ENCODE measurements around the gene EFCAB10. TPM values are rescaled to one million over a fixed set of nuclear protein-coding genes. Genes with fewer than 3 reads are reported as not detected.

Gene EFCAB10
- total and polyA plus RNA-seq, 2 of the 13 experiments (the other 11 are each of a cell fraction or from before 2014, with no cell fraction given) = 0.40 TPM; not detected in 1

DNA sequence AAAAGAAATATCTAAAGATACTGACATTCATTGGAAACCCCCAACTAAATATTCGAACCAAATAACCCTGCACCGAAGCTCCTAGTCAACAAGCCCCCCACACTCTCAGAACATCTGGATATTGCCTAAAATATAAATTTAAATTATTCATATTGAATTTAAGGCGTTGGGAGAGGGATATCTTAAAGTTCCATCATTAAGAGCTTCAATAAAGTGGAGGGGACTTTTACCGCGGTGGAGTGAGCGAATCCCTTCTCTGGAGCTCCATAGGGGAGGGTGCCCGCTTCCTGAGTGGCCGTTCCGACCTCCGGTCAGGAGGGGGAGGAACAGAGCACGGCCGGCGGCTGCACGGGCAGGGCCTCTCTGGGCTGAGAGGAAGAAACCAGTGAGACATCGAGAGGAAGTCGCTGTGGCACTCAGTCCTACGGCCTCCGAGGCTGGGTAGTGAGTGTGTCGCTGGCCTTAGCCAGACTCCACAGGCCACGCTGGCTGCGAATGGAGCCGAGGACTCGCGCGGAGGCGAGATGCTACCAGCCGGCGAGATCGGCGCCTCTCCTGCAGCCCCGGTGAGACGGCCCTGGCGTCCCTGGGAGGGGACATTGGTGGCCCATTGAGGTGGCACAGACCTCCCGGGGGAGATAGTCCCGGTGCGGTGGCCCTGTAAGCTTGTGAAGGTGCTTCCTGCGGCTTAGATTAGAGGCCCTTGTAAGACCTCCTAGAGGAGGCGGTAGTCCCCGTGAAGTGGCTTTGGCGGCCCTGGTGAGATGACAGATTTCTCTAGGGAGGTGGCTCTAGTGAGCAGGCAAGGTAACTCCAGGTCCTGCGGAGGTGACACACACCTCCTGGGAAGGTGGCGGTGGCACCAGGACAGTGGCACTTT, 49.3 kb downstream of the EFCAB10 start, which contains the start of gene RINT1 (continued):
- TF ChIP-seq, protein P1, sequence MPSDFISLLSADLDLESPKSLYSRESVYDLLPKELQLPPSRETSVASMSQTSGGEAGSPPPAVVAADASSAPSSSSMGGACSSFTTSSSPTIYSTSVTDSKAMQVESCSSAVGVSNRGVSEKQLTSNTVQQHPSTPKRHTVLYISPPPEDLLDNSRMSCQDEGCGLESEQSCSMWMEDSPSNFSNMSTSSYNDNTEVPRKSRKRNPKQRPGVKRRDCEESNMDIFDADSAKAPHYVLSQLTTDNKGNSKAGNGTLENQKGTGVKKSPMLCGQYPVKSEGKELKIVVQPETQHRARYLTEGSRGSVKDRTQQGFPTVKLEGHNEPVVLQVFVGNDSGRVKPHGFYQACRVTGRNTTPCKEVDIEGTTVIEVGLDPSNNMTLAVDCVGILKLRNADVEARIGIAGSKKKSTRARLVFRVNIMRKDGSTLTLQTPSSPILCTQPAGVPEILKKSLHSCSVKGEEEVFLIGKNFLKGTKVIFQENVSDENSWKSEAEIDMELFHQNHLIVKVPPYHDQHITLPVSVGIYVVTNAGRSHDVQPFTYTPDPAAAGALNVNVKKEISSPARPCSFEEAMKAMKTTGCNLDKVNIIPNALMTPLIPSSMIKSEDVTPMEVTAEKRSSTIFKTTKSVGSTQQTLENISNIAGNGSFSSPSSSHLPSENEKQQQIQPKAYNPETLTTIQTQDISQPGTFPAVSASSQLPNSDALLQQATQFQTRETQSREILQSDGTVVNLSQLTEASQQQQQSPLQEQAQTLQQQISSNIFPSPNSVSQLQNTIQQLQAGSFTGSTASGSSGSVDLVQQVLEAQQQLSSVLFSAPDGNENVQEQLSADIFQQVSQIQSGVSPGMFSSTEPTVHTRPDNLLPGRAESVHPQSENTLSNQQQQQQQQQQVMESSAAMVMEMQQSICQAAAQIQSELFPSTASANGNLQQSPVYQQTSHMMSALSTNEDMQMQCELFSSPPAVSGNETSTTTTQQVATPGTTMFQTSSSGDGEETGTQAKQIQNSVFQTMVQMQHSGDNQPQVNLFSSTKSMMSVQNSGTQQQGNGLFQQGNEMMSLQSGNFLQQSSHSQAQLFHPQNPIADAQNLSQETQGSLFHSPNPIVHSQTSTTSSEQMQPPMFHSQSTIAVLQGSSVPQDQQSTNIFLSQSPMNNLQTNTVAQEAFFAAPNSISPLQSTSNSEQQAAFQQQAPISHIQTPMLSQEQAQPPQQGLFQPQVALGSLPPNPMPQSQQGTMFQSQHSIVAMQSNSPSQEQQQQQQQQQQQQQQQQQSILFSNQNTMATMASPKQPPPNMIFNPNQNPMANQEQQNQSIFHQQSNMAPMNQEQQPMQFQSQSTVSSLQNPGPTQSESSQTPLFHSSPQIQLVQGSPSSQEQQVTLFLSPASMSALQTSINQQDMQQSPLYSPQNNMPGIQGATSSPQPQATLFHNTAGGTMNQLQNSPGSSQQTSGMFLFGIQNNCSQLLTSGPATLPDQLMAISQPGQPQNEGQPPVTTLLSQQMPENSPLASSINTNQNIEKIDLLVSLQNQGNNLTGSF (CRISPR knock-in tag; IDR thresholded peaks at IDR 0.05) = peak; percentile 88; the same call in 1 of the 2 replicates
- TF ChIP-seq SETDB1 (CRISPR knock-in tag; IDR thresholded peaks at IDR 0.05; ENCODE audit: borderline replicate concordance) (no peak), ZBTB8A (CRISPR knock-in tag; IDR thresholded peaks at IDR 0.05; ENCODE audit: borderline replicate concordance, low read depth) (no peak), ETV5 (CRISPR knock-in tag; IDR thresholded peaks at IDR 0.05; ENCODE audit: borderline replicate concordance) (peak; percentile 86), ZMAT3 (CRISPR knock-in tag; conservative IDR thresholded peaks at IDR 0.05) (peak; percentile 47; the same call in 1 of the 2 replicates), HNRNPL (IDR thresholded peaks at IDR 0.05; ENCODE audit: low read depth, low read length) (0 out of 2 replicates have a peak, but pooled peaks have one; percentile 63), ZNF788 (CRISPR knock-in tag; IDR thresholded peaks at IDR 0.05; ENCODE audit: borderline replicate concordance) (peak; percentile 81; the same call in 1 of the 2 replicates), ZSCAN30 (CRISPR knock-in tag; IDR thresholded peaks at IDR 0.05) (no peak)
- TF ChIP-seq, protein P2, sequence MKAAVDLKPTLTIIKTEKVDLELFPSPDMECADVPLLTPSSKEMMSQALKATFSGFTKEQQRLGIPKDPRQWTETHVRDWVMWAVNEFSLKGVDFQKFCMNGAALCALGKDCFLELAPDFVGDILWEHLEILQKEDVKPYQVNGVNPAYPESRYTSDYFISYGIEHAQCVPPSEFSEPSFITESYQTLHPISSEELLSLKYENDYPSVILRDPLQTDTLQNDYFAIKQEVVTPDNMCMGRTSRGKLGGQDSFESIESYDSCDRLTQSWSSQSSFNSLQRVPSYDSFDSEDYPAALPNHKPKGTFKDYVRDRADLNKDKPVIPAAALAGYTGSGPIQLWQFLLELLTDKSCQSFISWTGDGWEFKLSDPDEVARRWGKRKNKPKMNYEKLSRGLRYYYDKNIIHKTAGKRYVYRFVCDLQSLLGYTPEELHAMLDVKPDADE (CRISPR knock-in tag; IDR thresholded peaks at IDR 0.05) = no peak; the same call in 1 of the 2 replicates
- TF ChIP-seq, protein P3, sequence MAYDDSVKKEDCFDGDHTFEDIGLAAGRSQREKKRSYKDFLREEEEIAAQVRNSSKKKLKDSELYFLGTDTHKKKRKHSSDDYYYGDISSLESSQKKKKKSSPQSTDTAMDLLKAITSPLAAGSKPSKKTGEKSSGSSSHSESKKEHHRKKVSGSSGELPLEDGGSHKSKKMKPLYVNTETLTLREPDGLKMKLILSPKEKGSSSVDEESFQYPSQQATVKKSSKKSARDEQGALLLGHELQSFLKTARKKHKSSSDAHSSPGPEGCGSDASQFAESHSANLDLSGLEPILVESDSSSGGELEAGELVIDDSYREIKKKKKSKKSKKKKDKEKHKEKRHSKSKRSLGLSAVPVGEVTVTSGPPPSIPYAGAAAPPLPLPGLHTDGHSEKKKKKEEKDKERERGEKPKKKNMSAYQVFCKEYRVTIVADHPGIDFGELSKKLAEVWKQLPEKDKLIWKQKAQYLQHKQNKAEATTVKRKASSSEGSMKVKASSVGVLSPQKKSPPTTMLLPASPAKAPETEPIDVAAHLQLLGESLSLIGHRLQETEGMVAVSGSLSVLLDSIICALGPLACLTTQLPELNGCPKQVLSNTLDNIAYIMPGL (CRISPR knock-in tag; IDR thresholded peaks at IDR 0.05; ENCODE audit: borderline replicate concordance in 1 of 2, low read depth in 1 of 2) = peak; percentile 95 to 97
- TF ChIP-seq, protein P4, sequence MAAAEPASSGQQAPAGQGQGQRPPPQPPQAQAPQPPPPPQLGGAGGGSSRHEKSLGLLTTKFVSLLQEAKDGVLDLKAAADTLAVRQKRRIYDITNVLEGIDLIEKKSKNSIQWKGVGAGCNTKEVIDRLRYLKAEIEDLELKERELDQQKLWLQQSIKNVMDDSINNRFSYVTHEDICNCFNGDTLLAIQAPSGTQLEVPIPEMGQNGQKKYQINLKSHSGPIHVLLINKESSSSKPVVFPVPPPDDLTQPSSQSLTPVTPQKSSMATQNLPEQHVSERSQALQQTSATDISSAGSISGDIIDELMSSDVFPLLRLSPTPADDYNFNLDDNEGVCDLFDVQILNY (CRISPR knock-in tag; conservative IDR thresholded peaks at IDR 0.05) = no peak
- TF ChIP-seq, protein P5, sequence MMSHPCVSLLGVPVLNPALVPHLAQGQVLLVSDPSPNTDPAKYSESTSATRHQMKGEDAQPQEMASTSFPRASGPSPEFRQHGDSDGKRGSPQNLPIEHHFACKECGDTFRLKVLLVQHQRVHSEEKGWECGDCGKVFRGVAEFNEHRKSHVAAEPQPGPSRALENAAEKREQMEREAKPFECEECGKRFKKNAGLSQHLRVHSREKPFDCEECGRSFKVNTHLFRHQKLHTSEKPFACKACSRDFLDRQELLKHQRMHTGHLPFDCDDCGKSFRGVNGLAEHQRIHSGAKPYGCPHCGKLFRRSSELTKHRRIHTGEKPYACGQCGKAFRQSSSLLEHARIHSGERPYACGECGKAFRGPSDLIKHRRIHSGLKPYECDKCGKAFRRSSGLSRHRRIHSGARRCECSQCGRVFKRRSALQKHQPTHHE (CRISPR knock-in tag; IDR thresholded peaks at IDR 0.05; ENCODE audit: borderline replicate concordance) = peak; percentile 90; the same call in 1 of the 2 replicates
